ENCODE results near the gene EFL1.

The EFL1 gene

GRCh38 chr15:82093325-82093724 lies 169.2 kb downstream of the EFL1 start:
- DNase-seq (ENCODE audit: extremely low read depth in 1 of 2, low read depth in 1 of 2) = no peak

GRCh38 chr15:82091636-82092140 lies 170.8 kb downstream of the EFL1 start:
- no peak for DNase-seq (ENCODE audit: extremely low read depth in 1 of 2, low read depth in 1 of 2)

- DNase-seq (ENCODE audit: extremely low read depth in 1 of 2, low read depth in 1 of 2) = no peak
These were observed 176.1 kb downstream of the EFL1 start for GRCh38 chr15:82086243-82086995.

- no peak for DNase-seq (ENCODE audit: extremely low read depth in 1 of 2, low read depth in 1 of 2)
These were observed 180.4 kb downstream of the EFL1 start for GRCh38 chr15:82081914-82082762.

- DNase-seq (ENCODE audit: extremely low read depth in 1 of 2, low read depth in 1 of 2) = no peak
These were observed 181.8 kb downstream of the EFL1 start for GRCh38 chr15:82080774-82081173.

Measured in stimulated activated CD8-positive, alpha-beta memory T cell treated with anti-CD3 and anti-CD28 coated beads, Interleukin-7, amount 100 ng/mL, for 48 hours (primary cell).